Measurements from ENCODE around the gene PCNX1.

The PCNX1 gene

DNA sequence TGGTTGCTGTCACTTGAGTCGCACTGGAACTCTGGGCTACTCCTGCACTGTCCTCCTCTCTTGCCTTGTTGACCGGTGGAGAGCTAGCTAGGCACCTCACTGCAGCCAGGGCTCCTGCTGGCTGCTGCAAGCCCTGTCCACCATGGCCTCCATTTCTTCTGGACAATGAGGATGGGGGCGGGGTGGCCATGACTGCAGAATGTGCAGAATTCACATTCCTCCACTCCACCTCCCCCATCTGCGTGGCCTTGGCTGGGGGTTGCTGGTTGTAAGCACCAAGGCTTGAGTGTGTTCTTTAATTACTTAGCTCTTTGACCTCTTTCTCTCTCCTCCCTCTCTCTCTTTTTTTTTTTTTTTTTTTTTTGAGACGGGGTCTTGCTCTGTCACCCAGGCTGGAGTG lies 248.5 kb downstream of the PCNX1 start:
- TF ChIP-seq POLR2AphosphoS5 (IDR thresholded peaks at IDR 0.05; ENCODE audit: low read depth, low read length) (no peak), SIN3A (IDR thresholded peaks at IDR 0.05; ENCODE audit: borderline replicate concordance, insufficient read depth, low read length) (no peak), FOXP2 (optimal IDR thresholded peaks at IDR 0.05; ENCODE audit: borderline replicate concordance, extremely low read depth, extremely low read length, insufficient read depth) (no peak), TAF1 (IDR thresholded peaks at IDR 0.05; ENCODE audit: borderline replicate concordance, insufficient read depth, low read length) (no peak)
- TF ChIP-seq, protein P1, sequence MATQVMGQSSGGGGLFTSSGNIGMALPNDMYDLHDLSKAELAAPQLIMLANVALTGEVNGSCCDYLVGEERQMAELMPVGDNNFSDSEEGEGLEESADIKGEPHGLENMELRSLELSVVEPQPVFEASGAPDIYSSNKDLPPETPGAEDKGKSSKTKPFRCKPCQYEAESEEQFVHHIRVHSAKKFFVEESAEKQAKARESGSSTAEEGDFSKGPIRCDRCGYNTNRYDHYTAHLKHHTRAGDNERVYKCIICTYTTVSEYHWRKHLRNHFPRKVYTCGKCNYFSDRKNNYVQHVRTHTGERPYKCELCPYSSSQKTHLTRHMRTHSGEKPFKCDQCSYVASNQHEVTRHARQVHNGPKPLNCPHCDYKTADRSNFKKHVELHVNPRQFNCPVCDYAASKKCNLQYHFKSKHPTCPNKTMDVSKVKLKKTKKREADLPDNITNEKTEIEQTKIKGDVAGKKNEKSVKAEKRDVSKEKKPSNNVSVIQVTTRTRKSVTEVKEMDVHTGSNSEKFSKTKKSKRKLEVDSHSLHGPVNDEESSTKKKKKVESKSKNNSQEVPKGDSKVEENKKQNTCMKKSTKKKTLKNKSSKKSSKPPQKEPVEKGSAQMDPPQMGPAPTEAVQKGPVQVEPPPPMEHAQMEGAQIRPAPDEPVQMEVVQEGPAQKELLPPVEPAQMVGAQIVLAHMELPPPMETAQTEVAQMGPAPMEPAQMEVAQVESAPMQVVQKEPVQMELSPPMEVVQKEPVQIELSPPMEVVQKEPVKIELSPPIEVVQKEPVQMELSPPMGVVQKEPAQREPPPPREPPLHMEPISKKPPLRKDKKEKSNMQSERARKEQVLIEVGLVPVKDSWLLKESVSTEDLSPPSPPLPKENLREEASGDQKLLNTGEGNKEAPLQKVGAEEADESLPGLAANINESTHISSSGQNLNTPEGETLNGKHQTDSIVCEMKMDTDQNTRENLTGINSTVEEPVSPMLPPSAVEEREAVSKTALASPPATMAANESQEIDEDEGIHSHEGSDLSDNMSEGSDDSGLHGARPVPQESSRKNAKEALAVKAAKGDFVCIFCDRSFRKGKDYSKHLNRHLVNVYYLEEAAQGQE (IDR thresholded peaks at IDR 0.05; ENCODE audit: insufficient read depth in 1 of 2, low read depth in 2 of 2, low read length in 2 of 2), result no peak

DNA sequence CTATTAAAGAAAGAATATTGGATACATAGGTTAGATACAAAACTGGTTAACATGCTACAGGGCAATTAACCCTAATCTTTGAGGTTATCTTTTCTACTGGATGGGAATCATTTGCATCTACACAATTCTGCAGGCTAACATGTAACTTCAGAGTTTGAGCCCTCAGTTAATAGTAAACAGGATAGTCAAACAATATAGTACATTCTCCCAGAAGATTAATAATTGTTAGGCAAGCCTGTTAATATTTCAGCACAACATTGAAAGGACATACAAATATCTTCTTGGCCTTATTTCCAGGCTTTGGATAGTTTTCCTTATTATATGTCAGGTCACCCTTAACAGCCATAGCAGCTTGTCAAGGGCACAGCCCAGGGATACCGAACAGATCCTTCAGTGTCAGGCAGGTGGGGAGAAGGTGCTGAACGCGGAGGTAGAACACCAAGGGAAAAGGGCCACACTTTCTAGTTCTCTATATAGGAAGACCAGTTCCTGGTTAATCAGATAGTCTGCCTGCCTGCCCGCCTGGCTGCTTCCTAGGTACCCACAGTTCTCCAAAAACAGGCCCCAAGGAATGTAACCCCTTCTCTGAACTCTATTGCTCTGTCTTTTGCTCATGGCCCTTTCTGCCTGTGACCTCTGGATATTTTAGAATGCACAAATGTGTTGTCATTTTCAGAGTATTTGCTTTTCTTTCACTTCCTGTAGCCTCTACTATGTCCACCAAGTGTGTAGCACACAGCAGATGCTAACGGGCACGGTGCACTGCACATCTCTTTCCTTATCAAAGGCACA lies 256.0 kb downstream of the PCNX1 start:
- TF ChIP-seq FOXP2 (optimal IDR thresholded peaks at IDR 0.05; ENCODE audit: borderline replicate concordance, extremely low read depth, extremely low read length, insufficient read depth), result no peak
- no peak for TF ChIP-seq SIN3A (IDR thresholded peaks at IDR 0.05; ENCODE audit: borderline replicate concordance, insufficient read depth, low read length)
- TF ChIP-seq TAF1 (IDR thresholded peaks at IDR 0.05; ENCODE audit: borderline replicate concordance, insufficient read depth, low read length), result no peak
- no peak for TF ChIP-seq POLR2AphosphoS5 (IDR thresholded peaks at IDR 0.05; ENCODE audit: low read depth, low read length)
- TF ChIP-seq, protein P1 (IDR thresholded peaks at IDR 0.05; ENCODE audit: insufficient read depth in 1 of 2, low read depth in 2 of 2, low read length in 2 of 2), result no peak

DNA sequence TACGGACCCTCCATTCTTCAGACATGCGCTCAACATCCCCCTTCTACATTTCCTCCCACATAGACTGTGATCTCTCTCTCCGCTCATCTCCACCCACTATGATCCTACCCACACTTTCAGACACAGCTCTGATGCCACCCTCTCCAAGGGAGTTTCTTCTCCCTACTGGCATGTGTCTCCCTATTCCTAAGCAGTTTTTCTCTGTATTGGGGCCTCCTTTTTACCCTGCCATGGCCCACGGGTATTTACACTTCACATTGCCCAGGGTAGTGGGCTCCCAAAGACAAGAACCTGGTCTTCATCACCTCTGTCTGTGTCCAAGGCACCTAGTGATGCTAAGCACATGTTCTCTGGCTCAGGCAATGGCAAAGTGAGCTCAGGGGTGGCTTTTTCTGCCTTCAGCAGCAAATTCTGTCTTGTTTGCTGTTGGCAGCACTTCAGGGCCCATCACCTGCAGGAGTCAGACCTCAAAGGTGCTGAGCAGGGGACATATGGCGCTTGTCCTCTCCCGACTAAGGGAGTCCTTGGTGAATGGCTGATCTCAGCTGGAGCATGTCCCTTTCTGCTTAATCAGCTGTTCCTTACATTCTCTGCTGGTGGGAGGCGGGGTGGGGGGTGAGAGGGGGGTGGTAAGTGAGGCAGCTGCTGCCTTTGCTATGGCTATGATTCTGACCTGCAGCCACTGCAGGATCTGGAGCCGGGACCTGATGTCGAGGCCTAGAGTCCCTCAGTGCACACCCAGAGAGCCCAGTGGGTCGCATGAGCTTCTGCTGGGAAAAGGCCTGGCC lies 256.8 kb downstream of the PCNX1 start:
- TF ChIP-seq, protein P1 (IDR thresholded peaks at IDR 0.05; ENCODE audit: insufficient read depth in 1 of 2, low read depth in 2 of 2, low read length in 2 of 2), result no peak
- TF ChIP-seq FOXP2 (optimal IDR thresholded peaks at IDR 0.05; ENCODE audit: borderline replicate concordance, extremely low read depth, extremely low read length, insufficient read depth), result no peak
- no peak for TF ChIP-seq SIN3A (IDR thresholded peaks at IDR 0.05; ENCODE audit: borderline replicate concordance, insufficient read depth, low read length)
- TF ChIP-seq POLR2AphosphoS5 (IDR thresholded peaks at IDR 0.05; ENCODE audit: low read depth, low read length), result no peak
- no peak for TF ChIP-seq TAF1 (IDR thresholded peaks at IDR 0.05; ENCODE audit: borderline replicate concordance, insufficient read depth, low read length)

Measured in PFSK-1 (cell line).